Dedifferentiated amniotic fluid mesenchymal stem cell (primary cell): ENCODE measurements around the gene FSTL5.
"Not testable (repeated sequence)": the region's sequence is repeated elsewhere in the genome, so short reads cannot be mapped to it uniquely, and the experiment has no call there.

Experiments used
- DNase-seq: peaks from one replicate; pipeline ENCODE4 v3.0.0-alpha.2; 2016; ENCODE audit errors: extremely low spot score

FSTL5 gene

DNA sequence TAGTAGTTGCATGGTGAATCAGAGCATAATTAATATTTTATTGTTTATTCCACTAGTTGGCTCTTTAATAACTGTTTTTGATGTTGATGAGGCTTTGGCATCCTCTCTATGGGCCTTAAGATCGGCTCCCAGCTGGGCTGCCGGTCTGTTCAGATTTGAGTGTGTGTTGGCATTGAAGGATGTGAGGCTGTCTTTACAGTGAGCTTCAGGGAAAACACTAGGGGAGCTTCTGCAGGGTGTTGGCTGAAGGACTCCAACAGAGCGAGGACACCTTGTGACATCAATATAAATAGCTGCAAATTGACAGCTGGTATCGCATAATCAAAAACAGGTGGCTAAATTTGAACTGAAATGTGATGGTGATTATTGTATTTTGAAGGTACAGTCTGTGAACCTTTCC lies 322.0 kb downstream of the FSTL5 start:
- DNase-seq, result no peak

DNA sequence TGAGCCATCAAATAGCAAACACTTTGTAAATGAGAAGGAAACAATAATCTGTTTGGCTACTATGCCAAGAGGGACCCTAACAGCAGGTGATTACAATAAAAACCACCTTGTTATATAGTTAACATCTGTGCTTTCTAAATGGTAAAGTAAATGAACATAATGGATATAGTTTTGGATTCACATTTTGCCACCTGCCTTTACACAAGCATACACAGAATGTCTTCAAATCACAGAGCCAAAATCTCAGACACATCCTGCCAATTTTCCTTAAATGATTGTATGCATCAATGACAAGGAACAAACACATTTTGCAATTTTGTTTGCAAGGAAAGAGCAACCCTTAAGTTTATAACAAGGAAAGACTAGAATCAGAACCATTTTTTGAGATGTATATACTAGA lies 334.2 kb downstream of the FSTL5 start:
- DNase-seq, result no peak

- no peak for DNase-seq
These were observed 335.7 kb downstream of the FSTL5 start for GRCh38 chr4:161828061-161828460.

- no peak for DNase-seq
These were observed 336.8 kb downstream of the FSTL5 start for GRCh38 chr4:161827013-161827412.

- no peak for DNase-seq
These were observed 340.4 kb downstream of the FSTL5 start for GRCh38 chr4:161823450-161823849.

GRCh38 chr4:161822174-161822573 lies 341.6 kb downstream of the FSTL5 start:
- DNase-seq, result no peak

- no peak for DNase-seq
These were observed 345.9 kb downstream of the FSTL5 start for GRCh38 chr4:161817914-161818313.

- no peak for DNase-seq
These were observed 346.8 kb downstream of the FSTL5 start for GRCh38 chr4:161816958-161817357.

DNA sequence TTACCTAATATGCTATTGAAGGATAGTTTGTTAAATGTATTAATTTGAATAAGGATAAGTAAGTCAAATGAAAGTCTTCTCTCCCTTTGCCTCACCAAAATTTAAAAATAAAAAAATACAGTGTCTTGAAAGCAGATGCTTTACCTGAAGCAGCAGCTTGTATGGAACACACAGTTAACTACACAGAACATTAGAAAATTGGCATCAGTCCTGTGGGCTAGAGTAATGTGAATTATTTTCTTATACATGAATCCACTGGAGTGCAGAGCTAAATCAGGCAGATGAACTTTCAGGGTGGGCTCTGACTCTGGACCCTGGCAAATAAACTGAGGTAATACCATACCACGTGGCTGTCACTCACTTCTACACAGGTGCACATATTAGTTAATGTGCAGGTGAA lies 348.0 kb downstream of the FSTL5 start:
- no peak for DNase-seq

- no peak for DNase-seq
These were observed 349.9 kb downstream of the FSTL5 start for GRCh38 chr4:161813889-161814288.

DNA sequence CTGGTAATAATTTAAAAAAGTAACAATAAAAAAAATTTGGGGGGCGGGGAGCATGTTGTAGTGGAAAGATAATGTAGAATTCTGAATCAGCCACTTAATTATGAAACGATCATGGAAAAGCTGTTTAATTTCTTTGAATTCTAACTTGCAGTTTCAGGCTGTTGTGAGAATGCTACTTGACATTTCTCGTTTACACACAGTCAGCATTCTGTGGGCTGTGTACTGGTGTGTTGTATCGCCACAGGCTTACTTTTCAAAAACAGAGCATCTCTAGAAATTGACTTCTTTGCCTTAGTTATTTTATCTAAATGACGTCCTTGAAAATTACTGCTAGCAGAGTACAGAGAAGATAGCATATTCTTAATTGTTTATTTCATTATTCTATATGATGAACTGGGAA lies 350.4 kb downstream of the FSTL5 start:
- no peak for DNase-seq

DNA sequence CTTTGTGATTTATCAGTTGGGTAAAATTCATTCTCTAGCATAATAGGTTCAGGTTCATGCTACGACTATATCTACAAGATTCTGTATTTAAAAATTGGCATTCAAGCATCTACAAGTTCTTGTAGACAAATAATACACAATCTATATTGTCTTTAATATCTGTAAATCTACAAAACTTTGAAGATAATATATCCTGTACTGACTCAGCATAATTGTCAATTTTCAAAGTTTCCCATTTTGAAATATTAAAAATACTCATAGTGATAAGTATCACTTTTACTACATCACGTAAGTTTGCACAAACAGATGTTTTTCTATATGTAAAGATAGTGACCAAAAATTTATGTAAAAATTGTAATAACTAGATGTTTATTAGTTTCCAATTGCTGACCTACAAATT lies 360.6 kb downstream of the FSTL5 start:
- DNase-seq, result no peak

GRCh38 chr4:161799710-161800109 lies 364.1 kb downstream of the FSTL5 start:
- DNase-seq, result no peak

- no peak for DNase-seq
These were observed 370.8 kb downstream of the FSTL5 start for GRCh38 chr4:161792991-161793390.

DNA sequence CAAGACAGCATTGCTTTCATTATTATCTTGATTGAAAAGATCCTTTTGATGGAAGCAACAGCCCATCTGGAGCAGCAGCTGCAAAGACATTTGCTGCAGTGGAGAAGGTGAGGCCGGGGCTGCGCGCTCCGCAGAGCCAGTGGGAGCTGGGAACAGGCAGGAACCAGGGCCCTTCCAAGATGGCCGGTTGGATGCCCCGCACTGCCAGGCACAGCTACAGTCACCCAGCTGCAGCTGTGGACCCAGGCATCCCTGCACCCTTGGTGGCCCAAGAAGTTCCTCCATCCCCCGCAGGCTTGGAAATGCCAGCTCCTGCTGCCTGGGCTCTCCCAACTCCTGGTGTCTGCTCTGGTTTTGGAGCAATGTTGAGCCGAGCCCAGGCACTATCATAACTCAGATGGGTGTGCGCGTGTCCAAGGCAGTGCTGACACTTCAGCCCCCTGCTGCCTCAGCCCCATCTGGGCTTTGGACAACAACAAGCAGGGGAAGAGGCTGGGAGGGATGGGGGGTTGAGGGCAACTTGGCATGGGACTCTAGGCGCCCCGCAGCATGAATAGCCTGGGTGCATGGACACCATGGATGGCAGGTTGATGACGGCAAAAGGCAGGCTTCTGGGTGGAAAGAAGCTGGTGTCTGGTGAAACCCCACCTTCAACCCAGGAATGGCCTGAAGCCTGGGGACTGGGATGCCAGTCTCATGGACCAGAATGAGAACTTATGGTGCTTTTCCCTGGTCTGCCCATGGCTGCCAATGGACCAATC lies 371.8 kb downstream of the FSTL5 start:
- no peak for DNase-seq

DNA sequence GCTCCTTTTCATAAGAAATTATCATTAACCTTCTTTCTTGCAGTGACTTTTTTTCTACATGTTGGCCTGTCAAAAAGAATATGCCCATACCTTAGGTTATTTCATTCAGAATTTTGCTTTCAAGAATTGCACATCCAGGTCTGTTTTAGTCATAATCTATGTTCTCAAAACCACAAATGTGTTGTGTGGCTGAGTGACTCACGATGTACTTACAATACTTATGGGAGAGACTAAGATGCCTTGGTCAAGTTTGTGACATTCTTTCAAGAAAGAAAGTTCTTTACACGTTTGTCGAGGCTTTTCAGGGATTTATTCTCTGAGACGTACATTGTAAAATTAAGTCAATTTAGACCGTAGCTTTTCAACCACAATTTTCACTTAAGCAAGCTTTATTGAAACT lies 396.7 kb downstream of the FSTL5 start:
- peak; percentile 29 for DNase-seq

DNA sequence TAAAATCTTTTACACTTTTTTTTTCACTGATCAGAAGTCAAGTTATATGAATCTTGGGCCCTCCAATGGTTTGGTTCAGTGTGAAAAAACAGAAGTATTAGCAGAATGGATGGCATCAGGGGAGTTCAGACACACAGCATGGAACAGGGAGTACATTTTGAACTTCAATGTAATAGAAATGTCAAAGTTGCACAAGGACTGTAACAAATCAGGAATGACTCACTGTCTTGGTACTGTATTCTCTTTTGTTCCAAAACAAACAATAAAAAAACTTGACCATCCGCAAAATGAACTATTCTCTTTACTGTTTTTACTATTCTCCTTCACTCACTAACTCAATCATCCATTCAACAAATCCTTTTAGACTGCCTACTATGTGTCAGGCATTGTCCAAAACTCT lies 401.0 kb downstream of the FSTL5 start:
- peak; percentile 75 for DNase-seq

DNA sequence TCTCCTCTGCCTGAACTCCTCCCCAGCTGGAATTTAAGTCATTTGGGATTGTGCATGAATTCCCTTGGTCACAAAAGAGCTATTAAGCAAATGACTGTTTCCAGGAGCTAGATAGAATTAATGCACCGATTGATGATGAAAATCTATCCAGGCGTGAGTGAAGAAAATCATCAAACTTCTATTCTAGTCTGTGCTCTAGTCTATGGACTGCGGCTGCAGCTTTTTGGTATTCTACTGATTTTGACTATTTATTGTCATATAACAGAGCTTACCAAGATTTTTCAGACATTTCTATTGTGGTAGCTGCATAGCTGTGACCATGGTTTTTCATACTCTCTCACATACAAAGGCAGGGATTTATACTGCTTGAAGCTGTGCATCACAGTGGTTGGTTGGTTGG lies 403.8 kb downstream of the FSTL5 start:
- DNase-seq, result no peak

DNA sequence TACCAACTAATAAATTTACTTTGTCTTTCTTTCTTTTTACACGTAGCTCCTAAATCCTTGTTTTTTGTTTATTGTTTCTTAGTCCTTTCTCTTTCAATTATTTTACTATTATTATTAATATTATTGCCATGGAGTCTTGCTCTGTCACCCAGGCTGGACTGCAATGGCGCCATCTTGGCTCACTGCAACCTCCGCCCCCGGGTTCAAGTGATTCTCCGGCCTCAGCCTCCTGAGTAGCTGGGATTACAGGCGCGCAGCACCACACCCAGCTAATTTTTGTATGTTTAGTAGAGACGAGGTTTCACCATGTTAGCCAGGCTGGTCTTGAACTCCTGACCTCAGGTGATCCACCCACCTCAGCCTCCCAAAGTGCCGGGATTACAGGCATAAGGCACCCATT lies 405.4 kb downstream of the FSTL5 start:
- not testable (repeated sequence) for DNase-seq

GRCh38 chr4:161728929-161729328 lies 434.9 kb downstream of the FSTL5 start:
- DNase-seq, result no peak

DNA sequence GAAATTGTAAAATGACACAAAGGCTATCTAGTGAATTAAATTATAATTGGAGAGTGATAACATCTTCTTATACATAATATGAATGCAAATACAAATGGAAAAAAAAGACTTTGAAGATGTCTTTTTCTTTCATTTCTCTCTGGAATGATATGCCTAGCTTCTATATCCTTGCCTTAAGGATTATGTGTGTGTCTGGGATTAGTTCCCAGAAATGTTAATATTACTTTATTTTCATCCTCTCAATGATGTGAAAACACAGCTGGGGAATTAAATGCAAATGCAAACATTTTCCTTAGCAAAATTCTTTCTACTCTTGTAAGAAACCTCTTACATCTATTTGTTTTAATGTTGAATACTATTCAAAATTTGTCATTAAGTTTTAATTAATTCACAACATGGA lies 441.9 kb downstream of the FSTL5 start:
- DNase-seq, result no peak

DNA sequence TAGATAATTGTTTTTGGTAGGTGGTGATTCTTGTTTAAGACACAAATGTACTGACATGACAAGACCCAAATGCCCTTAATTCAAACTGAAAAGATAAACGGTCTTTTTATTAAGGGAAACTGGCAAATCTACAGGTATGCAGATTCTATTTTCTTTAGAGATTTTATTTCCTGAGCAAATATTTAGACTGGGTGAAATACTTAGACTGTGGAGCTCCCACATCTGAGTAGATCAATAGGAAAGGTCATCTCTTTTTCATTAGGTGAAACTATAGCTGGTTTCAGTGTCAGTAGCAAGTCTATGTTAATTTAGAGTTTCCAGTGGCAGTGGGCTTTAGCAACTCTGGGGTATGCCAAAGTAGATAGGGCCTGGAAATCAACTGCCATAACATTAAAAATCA lies 446.7 kb downstream of the FSTL5 start:
- DNase-seq, result no peak

DNA sequence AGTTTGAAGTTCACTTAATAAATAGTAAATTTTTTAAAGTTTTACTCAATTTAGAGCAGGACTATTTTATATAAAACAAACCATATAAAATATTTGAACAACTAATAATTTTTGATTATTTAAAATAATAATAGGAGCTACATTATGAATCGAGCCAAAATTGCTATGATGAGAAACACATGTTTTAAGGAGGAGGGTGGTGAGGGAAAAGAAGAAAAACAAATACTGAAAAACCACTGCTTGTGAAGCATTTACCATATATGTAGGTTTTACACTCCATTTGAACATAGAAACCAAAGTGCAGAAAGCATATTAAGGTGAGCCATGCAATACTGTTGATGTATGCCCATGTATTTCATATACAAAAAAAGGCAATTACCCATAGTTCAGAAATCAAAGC lies 448.9 kb downstream of the FSTL5 start:
- DNase-seq, result no peak
